Measurements from ENCODE around the gene ZFP28. TPM values are rescaled to one million over a fixed set of nuclear protein-coding genes. Genes with fewer than 3 reads are reported as not detected.

Gene ZFP28
- total RNA-seq, 1 donor from 2014 or later = 4.6 TPM

- no peak for DNase-seq (ENCODE audit: low read depth in 2 of 2)
These were observed 56.8 kb downstream of the ZFP28 start for GRCh38 chr19:56595548-56595899.

GRCh38 chr19:56596676-56597075, 57.9 kb downstream of the ZFP28 start:
- peak; percentile 51 to 67 for DNase-seq (ENCODE audit: low read depth in 2 of 2)

- no peak for DNase-seq (ENCODE audit: low read depth in 2 of 2)
These were observed 58.9 kb downstream of the ZFP28 start for GRCh38 chr19:56597696-56598095.

GRCh38 chr19:56601375-56601774, 62.6 kb downstream of the ZFP28 start:
- peak in 1 of 2 donors; percentile 3 for DNase-seq (ENCODE audit: low read depth in 2 of 2)

- DNase-seq (ENCODE audit: low read depth in 2 of 2) = no peak
These were observed 65.1 kb downstream of the ZFP28 start for GRCh38 chr19:56603829-56604228.

Other genes starting within 250 kb of the ZFP28 start
- gene ZSCAN5A, start 224.1 kb upstream of the ZFP28 start, total RNA-seq = 6.9 and 8.2 TPM in 2 replicates
- gene ZNF582, start 145.4 kb upstream of the ZFP28 start, total RNA-seq = 1.3 and 2.4 TPM in 2 replicates
- 1.9 and 2.8 TPM in 2 replicates for gene ZNF583, start 134.6 kb upstream of the ZFP28 start, total RNA-seq
- gene ZNF667, start 61.6 kb upstream of the ZFP28 start, total RNA-seq = 1.8 and 2.5 TPM in 2 replicates
- 0.90 and 1.5 TPM in 2 replicates for gene ZNF471, start 31.1 kb upstream of the ZFP28 start, total RNA-seq
- gene ZNF470, start 28.5 kb downstream of the ZFP28 start, total RNA-seq = 3.1 and 3.5 TPM in 2 replicates
- 8.9 and 12.9 TPM in 2 replicates for gene ZNF71, start 56.4 kb downstream of the ZFP28 start, total RNA-seq
- 0.26 and 0.51 TPM in 2 replicates for gene SMIM17, start 104.2 kb downstream of the ZFP28 start, total RNA-seq
- 0.13 and 0.51 TPM in 2 replicates for gene ZNF835, start 132.8 kb downstream of the ZFP28 start, total RNA-seq